NCI-H460 (cell line): ENCODE results near the gene MYOCOS. TPM values are rescaled to one million over a fixed set of nuclear protein-coding genes. Genes with fewer than 3 reads are reported as not detected.

Source experiments
- DNase-seq: peaks from one replicate; pipeline ENCODE4 v3.0.0-alpha.2; 2016; ENCODE audit warnings: low read depth; ENCODE audit errors: extremely low read depth
- total RNA-seq: library from RNA; depleted of rRNA; stranded (reverse); fragments of >200 nt; shearing (Covaris generic); gene quantifications from 2 replicates; pipeline ENCODE4 v1.2.3, GENCODE V29; 2014

Gene MYOCOS
- total RNA-seq, 1 experiment from 2014 or later = not detected

DNA sequence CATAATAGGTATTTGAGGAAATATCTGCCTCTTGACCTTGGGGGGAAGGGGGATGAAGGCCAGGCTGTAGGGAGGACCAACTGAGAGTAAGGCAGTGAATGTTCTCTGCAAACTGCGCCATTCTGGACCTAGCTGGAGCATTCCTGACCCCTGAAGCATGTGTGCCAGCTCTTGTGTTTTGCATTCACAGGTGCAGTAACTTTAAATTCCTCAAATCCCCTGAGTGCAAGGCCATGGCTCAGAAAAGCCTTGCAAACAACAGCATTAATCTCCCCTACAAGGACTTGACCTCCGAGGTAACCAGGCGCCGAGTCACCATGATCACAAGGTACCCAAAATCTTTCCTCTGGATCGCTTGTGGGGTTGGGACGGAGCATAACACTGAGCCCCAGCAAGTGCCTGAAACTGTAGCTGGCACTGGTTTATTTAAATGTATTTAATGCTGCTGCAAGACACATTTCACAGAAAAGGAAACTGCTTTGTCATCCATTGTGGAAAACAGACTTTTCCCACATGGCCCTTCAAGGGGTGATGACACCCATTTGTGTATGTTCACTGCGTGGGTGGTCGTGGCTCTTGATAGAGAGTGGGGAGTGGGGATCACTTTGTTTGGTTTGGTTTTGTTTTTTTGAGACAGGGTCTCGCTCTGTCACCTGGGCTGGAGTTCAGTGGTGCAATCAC, 1.7 kb downstream of the MYOCOS start:
- DNase-seq = no peak

DNA sequence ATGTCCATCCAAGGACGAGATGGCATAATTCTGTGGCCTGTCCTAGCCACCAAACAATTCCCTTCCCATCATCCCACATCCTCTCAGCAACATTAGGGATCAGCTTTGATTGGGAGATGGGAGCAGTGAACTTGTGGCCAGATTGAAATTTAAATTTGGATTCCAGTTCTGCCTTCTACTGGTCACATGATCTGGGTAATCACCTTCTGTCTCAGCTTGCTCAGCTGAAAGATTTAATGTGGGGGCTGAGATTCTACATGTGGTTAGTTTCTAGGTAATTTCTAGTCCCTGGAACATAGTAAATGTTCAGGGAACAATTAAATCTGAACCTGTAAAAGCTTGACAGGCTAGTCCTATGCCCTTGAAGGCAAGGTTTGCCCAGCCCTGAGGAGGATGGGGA, 3.2 kb downstream of the MYOCOS start:
- DNase-seq = no peak

GRCh38 chr1:171627020-171627419, 5.0 kb downstream of the MYOCOS start:
- no peak for DNase-seq

GRCh38 chr1:171628225-171628624, 6.2 kb downstream of the MYOCOS start:
- DNase-seq = no peak

DNA sequence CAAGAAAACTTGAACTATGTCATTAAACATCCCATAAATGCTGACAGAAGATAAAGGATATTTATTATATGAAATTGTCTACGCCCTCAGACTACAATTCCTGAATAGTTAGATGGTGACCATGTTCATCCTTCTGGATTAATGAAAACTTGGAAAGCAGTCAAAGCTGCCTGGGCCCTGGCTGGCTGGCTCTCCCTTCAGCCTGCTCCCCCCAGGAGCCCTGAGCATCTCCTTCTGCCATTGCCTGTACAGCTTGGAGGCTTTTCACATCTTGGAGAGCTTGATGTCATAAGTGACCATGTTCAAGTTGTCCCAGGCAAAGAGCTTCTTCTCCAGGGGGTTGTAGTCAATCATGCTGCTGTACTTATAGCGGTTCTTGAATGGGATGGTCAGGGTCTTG, 13.6 kb downstream of the MYOCOS start:
- DNase-seq = no peak

DNA sequence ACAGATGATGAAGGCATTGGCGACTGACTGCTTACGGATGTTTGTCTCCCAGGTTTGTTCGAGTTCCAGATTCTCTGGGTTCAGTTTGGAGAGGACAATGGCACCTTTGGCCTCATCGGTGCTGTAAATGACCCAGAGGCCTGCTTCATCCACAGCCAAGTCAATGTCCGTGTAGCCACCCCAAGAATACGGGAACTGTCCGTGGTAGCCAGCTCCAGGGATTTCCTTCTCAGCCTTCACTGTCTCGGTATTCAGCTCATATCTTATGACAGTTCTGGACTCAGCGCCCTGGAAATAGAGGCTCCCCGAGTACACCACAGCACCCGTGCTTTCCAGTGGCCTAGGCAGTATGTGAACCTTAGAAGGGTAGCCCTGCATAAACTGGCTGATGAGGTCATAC, 14.1 kb downstream of the MYOCOS start:
- no peak for DNase-seq

DNA sequence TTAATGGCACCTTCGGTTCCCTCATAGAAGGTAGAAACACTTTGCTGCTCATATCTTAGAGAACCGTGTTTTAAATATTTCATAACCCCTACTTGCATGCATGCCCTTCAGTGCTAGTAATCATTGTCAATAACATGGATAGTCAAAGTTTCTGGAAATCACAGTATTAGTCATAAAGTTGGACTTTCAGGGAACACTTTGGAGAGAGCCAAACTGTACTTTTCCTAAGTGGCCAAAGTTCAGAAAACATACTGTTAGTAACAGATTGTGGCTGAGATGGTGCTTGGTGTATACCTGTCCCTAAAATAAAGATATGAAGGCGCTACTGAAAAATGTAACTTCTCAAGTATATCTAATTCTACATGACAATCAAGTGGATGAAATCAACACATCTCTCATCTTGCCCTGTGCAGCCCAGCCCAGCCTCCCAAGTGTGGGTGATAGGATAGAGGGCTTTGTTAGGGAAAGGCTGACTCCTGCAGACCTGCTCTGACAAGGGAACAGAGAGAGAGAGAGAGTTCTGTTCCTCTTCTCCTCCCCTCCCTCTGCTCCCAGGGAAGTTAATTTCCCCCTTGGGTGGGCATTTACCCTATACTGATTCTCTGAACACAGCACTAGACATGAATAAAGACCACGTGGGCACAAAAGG, 16.0 kb downstream of the MYOCOS start:
- no peak for DNase-seq

DNA sequence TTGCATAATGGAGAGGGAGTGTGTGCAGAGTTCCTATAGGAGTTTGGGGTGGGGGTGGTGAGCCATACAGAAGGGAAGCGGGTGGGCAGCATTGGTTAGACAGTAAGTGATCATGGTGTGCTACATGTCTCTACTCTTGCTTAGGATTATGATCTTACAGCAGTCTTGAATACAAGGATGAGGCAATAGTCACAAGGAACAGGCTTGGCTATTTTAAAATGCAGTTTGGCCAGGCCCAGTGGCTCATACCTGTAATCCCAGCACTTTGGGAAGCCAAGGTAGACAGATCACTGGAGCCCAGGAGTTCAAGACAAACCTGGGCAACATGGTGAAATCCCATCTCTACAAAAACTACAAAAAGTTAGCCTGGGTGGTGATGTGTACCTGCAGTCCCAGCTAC, 18.2 kb downstream of the MYOCOS start:
- no peak for DNase-seq

DNA sequence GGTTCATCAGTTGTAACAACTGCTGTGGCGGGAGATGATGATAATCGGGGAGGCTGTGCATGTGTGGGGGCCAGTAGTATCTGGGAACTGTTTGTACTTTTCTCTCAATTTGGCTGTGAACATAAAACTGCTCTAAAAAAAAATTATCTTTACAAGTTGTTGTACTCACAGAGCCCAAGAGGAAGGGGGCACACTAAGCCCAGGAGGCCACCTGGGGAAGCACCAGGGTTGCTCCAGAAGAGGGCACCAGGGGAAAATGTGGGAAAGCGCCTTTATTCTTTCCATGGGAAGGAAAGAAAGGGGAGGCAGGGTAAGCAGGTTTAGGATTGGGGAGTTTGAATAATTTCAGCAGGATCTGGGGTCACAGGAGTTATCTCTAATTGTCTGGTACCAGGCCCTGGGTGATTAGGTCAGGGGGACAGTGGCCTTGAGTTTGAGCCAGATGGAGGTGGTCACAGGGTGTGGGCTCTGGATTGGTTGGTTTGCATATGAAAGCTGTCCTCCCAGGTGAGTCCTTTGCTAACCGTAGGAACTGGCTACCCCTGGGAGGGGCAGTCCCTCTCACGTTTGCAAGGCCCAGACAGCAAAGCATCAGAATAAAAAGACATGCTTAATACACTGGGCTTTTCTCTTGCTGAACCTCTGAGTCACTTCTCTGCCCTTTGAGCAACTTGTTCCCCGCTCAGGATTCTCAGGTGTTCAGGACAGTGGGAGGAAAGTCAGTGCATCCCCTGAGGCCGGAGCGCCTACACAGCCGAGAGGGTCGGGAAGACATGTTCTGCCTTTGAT, 19.2 kb downstream of the MYOCOS start:
- no peak for DNase-seq

DNA sequence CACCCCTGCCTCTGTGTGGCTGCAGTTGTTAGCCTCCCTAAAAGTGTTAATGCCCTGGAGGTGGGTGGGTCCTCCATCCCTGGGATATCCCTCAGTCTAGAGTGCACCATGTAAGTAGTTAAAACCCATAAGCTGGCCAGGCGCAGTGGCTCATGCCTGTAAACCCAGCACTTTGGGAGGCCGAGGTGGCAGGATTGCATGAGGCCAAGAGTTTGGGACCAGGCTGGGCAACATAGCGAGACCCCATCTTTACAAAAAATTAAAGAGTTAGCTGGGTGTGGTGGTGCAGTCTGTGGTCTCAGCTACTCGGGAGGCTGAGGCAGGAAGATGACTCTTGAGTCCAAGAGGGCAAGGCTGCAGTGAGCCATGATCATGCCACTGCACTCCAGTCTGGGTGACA, 20.2 kb downstream of the MYOCOS start:
- DNase-seq = no peak

DNA sequence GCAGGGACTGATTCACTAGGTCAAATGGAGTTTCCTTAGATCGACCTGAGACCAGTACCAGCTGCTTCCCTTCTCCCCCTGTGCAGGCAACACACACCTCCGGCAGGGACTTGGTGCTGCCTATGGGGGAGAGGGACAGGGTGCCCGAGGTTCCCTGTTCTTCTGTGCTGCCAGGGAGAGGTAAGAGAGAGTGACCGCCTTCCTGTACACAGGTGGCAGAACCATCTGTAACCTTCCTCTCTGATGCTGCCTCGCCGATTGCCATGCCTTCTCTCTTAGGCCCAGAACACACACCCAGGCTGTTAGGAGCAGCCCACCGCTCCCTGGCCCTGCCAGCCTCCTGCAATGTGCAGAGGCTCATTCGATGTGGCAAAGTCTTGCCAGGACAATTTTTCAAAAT, 21.1 kb downstream of the MYOCOS start:
- DNase-seq = no peak

GRCh38 chr1:171644805-171645483, 22.9 kb downstream of the MYOCOS start:
- peak; percentile 91 for DNase-seq

GRCh38 chr1:171645553-171646248, 23.7 kb downstream of the MYOCOS start:
- no peak for DNase-seq

GRCh38 chr1:171646249-171646560, 24.2 kb downstream of the MYOCOS start:
- DNase-seq = no peak

- no peak for DNase-seq
Measured at GRCh38 chr1:171652234-171652822, 30.3 kb downstream of the MYOCOS start, which contains the start of gene MYOC. Gene MYOC (minus strand): TSS chr1:171652688. CDS start chr1:171652611, 77 bp downstream.

- DNase-seq = peak; percentile 2
Measured at GRCh38 chr1:171653796-171654195, 31.8 kb downstream of the MYOCOS start.

DNA sequence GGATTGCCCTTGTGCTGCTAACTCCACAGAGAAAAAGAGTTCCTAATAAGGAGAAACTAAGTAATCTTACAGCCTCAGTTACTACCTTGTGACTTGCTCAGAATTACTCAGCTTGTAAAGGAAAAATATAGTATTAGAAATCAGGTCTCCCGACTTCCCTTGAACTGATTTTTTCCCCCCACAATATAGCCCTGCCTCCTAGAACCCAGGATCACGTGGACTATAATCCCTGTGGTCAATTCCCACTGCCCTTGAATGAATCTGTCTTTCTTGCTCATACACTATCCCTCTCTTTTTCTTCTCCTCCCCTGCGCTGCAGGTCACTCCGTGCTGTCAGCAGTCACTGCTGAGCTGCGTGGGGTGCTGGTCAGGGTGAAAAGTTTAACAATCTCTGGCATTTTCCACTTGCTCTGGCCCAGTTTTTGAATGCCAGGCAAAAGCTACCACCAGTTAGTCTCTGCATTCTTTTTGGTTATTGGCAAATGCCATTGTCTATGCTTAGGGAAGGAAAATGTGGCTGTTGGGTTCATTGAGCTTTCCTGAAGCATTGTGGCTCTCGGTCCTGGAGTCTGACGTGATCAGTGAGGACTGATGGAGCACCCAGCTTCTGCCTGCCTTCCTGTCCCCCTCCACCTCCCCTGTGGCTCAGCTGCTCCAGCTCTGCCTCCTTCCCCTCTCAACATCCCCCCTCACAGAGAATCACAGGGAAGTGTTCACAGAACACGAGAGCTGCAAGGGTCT, 32.3 kb downstream of the MYOCOS start:
- no peak for DNase-seq

- peak; percentile 29 for DNase-seq
Measured at GRCh38 chr1:171654942-171655745, 33.1 kb downstream of the MYOCOS start.

DNA sequence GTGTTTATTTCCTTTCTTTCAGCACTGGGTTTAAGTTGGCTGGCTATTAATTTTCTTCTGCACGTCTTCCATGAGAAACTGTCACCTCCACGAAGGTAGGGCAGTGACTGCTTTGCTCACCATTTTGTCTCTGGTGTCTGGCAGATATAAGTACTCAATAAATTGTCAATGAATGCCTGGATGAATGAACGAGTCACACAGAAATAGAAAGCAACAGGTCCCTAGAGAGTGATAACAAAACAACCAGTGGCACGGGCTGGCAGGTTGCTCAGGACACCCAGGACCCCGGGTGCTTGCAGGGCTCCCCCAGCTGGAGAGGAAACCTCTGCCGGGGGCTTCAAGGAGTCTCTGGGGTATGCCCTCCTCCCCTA, 33.7 kb downstream of the MYOCOS start:
- no peak for DNase-seq
